ENCODE data around the gene PBX2.

DNA sequence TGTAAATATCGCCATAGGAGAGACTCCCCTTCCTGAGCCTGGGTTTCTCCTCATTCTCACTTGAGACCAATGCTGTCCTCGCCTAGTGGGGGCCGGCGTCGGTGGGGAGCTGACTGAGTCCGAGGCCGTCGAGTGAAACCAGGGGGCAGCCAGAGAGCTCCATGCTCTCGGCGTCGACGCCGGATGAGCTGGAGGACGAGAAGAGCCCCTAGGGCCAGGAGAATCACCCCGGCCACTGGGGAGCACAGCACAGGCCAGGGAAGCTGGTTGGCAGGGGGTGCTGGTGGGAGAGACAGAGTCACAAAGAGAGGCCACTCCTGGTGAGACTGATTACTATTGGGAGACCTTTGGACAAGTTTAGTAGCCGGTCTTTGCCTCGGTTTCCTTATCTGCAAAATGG is 8.9 kb upstream of the PBX2 start:
- TF ChIP-seq TAF1 (IDR thresholded peaks at IDR 0.05; ENCODE audit: borderline replicate concordance, low read depth, low read length) = no peak
- no peak for TF ChIP-seq POLR2AphosphoS5 (IDR thresholded peaks at IDR 0.05; ENCODE audit: low read depth, low read length)
- no peak for TF ChIP-seq POLR2A (IDR thresholded peaks at IDR 0.05; ENCODE audit: low read depth, low read length)
